Esophagus muscularis mucosa (tissue), 4 donors: Measurements from ENCODE around the gene DCC. TPM values are rescaled to one million over a fixed set of nuclear protein-coding genes. Genes with fewer than 3 reads are reported as not detected.
"Not testable (repeated sequence)": the region's sequence is repeated elsewhere in the genome, so short reads cannot be mapped to it uniquely, and the experiment has no call there.

ENCODE experiments used
- DNase-seq: peaks from one replicate; pipeline ENCODE4 v3.0.0-alpha.2; 2017; ENCODE audit errors: extremely low spot score
- H3K27ac ChIP-seq, 4 donors: fragments of 200-600 bp; sonication (generic); replicated peaks in 1 of 4; 1 replicate in 3 of 4; 2 replicates in 1 of 4; pipeline ENCODE4 v1.5.1; 2016 to 2019; ENCODE audit warnings: mild to moderate bottlenecking in 1 of 4
- H3K27me3 ChIP-seq, 4 donors: fragments of 200-600 bp; sonication (generic); one replicate each; pipeline versions ENCODE4 v1.5.1 to v1.6.0; 2016 to 2019
- H3K36me3 ChIP-seq, 4 donors: fragments of 200-600 bp; sonication (generic); one replicate each; pipeline ENCODE4 v1.5.1; 2016 to 2019
- H3K4me1 ChIP-seq, 4 donors: fragments of 200-600 bp; sonication (generic); one replicate each; pipeline ENCODE4 v1.5.1; 2016 to 2019
- H3K4me3 ChIP-seq, 4 donors: fragments of 200-600 bp; sonication (generic); 1 replicate in 2 of 4; 2 replicates in 2 of 4; pipeline ENCODE4 v1.5.1; 2016 to 2019; ENCODE audit warnings: mild to moderate bottlenecking in 4 of 4, moderate library complexity in 1 of 4
- H3K9me3 ChIP-seq, 4 donors: fragments of 200-600 bp; sonication (generic); 1 replicate in 3 of 4; 2 replicates in 1 of 4; pipeline ENCODE4 v1.5.1; 2016 to 2019
- CTCF ChIP-seq, 3 experiments: fragments of 200-600 bp in 2 of 3; fragments of 450-650 bp in 1 of 3; sonication (generic) in 2 of 3; IDR thresholded peaks; one replicate each; pipeline ENCODE4 v1.5.1; 2017 to 2019; ENCODE audit warnings: antibody characterized with exemption in 3 of 3, mild to moderate bottlenecking in 2 of 3, moderate library complexity in 1 of 3
- EP300 ChIP-seq: sonication (generic); formaldehyde crosslinking; IDR thresholded peaks from one replicate; pipeline ENCODE4 v1.6.1; 2017; ENCODE audit warnings: antibody characterized with exemption
- POLR2A ChIP-seq: fragments of 450-650 bp; IDR thresholded peaks from one replicate; pipeline ENCODE4 v1.6.1; 2017; ENCODE audit warnings: antibody characterized with exemption, moderate library complexity, mild to moderate bottlenecking, low read depth
- POLR2AphosphoS5 ChIP-seq, 2 donors: sonication (generic); formaldehyde crosslinking; IDR thresholded peaks; one replicate each; pipeline ENCODE4 v1.6.1; 2017; ENCODE audit warnings: antibody characterized with exemption in 2 of 2
- WGBS: methylation state at CpG from one replicate; pipeline ENCODE4 v1.1.5; 2018; 5-methylcytosine and 5-hydroxymethylcytosine counted together
- intact Hi-C: fragments of 100-400 bp; cut with DNase I; formaldehyde crosslinking; loops from one replicate; pipeline ENCODE4 v1.15.1; 2023
- total RNA-seq, 4 donors: library from RNA; depleted of rRNA; stranded (reverse); fragments of >200 nt; gene quantifications; one replicate each; pipeline versions ENCODE4 v1.1.0 to v1.2.1, GENCODE V29; 2016

Gene DCC
- total RNA-seq, 4 donors from 2014 or later = 0.46 to 0.99 (median 0.83) TPM; not detected in 1

DNA sequence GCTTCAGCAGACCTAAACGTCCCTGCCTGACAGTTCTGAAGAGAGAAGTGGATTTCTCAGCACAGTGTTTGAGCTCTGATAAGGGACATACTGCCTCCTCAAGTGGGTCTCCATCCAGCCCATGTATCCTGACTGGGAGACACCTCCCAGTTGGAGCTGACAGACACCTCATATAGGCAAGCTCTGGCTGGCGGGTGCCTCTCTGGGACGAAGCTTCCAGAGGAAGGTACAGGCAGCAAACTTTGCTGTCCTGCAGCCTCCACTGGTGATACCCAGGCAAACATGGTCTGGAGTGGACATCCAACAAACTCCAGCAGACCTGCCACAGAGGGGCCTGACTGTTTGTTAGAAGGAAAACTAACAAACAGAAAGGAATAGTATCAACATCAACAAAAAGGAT lies 1156.0 kb downstream of the DCC start:
- Histone ChIP-seq H3K27me3 (no peaks in the 10 kb centered on the region), H3K36me3 (no peaks in the 10 kb centered on the region), H3K27ac (no peak overlapping the region), H3K9me3 (no peaks in the 10 kb centered on the region), H3K4me3 (no peak overlapping the region), H3K4me1 (no peaks in the 10 kb centered on the region)
- TF ChIP-seq POLR2A (no peak), CTCF (IDR thresholded peaks at IDR 0.05) (no peak), EP300 (no peak), POLR2AphosphoS5 (IDR thresholded peaks at IDR 0.05) (no peak)
- DNase-seq = no peak
- WGBS = 87% methylated on average over 3 of the region's 3 CpGs
- intact Hi-C loops = no loop called here

- WGBS = 62% methylated on average over 7 of the region's 7 CpGs
- TF ChIP-seq CTCF (IDR thresholded peaks at IDR 0.05) (no peak), EP300 (no peak), POLR2AphosphoS5 (IDR thresholded peaks at IDR 0.05) (no peak), POLR2A (no peak)
- intact Hi-C loops = no loop called here
- no peaks in the 10 kb centered on the region for H3K27me3 ChIP-seq
- no peak overlapping the region for H3K4me3 ChIP-seq
- no peak overlapping the region for H3K27ac ChIP-seq
- H3K36me3 ChIP-seq = no peaks in the 10 kb centered on the region
- no peaks in the 10 kb centered on the region for H3K9me3 ChIP-seq
- no peaks in the 10 kb centered on the region for H3K4me1 ChIP-seq
- DNase-seq = no peak
These were observed 1164.0 kb downstream of the DCC start for GRCh38 chr18:53503914-53504441.

GRCh38 chr18:53508529-53508928 lies 1168.5 kb downstream of the DCC start:
- no peak for TF ChIP-seq POLR2AphosphoS5 (IDR thresholded peaks at IDR 0.05)
- TF ChIP-seq POLR2A = no peak
- no peak for TF ChIP-seq CTCF (IDR thresholded peaks at IDR 0.05)
- TF ChIP-seq EP300 = no peak
- H3K9me3 ChIP-seq = no peaks in the 10 kb centered on the region
- DNase-seq = no peak
- H3K36me3 ChIP-seq = no peaks in the 10 kb centered on the region
- H3K4me1 ChIP-seq = no peaks in the 10 kb centered on the region
- no peak overlapping the region for H3K27ac ChIP-seq
- no peak overlapping the region for H3K4me3 ChIP-seq
- intact Hi-C loops = no loop called here
- WGBS = 51% methylated on average over 3 of the region's 3 CpGs
- no peaks in the 10 kb centered on the region for H3K27me3 ChIP-seq

DNA sequence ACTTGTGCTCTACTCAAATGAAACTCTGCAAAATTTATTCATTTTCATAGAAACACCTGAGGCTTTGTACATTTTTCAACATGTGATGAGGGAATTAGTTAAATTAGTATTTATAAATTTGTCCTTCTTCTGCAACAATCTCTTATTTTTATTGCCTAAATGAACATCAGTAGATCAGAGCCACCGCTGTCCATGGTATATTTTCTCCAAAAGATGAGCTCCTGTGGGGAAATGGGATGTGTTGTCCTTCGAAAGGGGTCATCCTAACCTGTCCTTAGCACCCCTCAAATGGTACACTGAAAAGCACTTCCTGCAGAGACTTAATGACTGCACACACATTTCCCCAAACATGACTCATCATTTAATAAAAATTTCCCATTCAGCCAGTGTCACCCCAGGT lies 1169.9 kb downstream of the DCC start:
- intact Hi-C loops = no loop called here
- Histone ChIP-seq H3K9me3 (no peaks in the 10 kb centered on the region), H3K27ac (no peak overlapping the region), H3K4me3 (no peak overlapping the region), H3K36me3 (no peaks in the 10 kb centered on the region), H3K4me1 (no peaks in the 10 kb centered on the region), H3K27me3 (no peaks in the 10 kb centered on the region)
- TF ChIP-seq CTCF (IDR thresholded peaks at IDR 0.05) = no peak
- TF ChIP-seq EP300 = no peak
- TF ChIP-seq POLR2A = no peak
- TF ChIP-seq POLR2AphosphoS5 (IDR thresholded peaks at IDR 0.05) = no peak
- DNase-seq = no peak
- 80% methylated on average over 2 of the region's 2 CpGs for WGBS

DNA sequence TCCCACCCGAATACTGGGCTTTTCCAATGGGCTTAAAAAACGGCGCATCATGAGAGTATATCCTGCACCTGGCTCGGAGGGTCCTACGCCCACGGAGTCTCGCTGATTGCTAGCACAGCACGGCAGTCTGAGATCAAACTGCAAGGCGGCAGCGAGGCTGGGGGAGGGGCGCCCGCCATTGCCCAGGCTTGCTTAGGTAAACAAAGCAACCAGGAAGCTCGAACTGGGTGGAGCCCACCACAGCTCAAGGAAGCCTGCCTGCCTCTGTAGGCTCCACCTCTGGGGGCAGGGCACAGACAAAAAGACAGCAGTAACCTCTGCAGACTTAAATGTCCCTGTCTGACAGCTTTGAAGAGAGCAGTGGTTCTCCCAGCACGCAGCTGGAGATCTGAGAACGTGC lies 1171.7 kb downstream of the DCC start:
- WGBS = 90% methylated on average over 12 of the region's 15 CpGs
- DNase-seq, H3K9me3 ChIP-seq, H3K4me3 ChIP-seq, H3K36me3 ChIP-seq, intact Hi-C loops, H3K27ac ChIP-seq, H3K27me3 ChIP-seq, H3K4me1 ChIP-seq: not testable (repeated sequence)
